NCI-H187 treated with DMSO at 0.1 percent for 48 hours (cell line): Measurements from ENCODE around the gene LTBP1.
"Not testable (repeated sequence)": the region's sequence is repeated elsewhere in the genome, so short reads cannot be mapped to it uniquely, and the experiment has no call there.

Experiments
- DNase-seq: peaks from one replicate; lab custom pipeline; 2025; lab: John Stamatoyannopoulos, UW

The LTBP1 gene

GRCh38 chr2:33430077-33430476 is 483.3 kb downstream of the LTBP1 start:
- no peak for DNase-seq

DNA sequence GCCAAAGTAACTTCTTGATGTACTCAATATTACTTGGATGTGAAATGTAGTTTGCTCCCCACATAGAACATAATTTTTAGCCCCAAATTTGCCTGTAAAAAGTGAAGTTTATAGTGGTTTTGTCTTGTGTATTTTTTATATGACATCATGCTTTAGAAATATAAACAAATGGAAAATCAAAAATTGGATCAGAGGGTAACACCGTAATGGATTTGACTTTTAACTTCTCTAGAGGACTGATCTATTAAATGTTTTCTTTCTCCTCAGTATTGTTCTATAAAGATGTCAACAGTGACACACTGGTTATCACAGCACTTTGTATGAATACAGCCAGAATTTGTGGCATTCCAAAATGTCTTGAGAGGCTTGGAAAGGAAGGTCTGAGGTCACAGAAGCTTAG is 484.1 kb downstream of the LTBP1 start:
- DNase-seq, result no peak

GRCh38 chr2:33432871-33433270 is 486.1 kb downstream of the LTBP1 start:
- DNase-seq, result no peak

DNA sequence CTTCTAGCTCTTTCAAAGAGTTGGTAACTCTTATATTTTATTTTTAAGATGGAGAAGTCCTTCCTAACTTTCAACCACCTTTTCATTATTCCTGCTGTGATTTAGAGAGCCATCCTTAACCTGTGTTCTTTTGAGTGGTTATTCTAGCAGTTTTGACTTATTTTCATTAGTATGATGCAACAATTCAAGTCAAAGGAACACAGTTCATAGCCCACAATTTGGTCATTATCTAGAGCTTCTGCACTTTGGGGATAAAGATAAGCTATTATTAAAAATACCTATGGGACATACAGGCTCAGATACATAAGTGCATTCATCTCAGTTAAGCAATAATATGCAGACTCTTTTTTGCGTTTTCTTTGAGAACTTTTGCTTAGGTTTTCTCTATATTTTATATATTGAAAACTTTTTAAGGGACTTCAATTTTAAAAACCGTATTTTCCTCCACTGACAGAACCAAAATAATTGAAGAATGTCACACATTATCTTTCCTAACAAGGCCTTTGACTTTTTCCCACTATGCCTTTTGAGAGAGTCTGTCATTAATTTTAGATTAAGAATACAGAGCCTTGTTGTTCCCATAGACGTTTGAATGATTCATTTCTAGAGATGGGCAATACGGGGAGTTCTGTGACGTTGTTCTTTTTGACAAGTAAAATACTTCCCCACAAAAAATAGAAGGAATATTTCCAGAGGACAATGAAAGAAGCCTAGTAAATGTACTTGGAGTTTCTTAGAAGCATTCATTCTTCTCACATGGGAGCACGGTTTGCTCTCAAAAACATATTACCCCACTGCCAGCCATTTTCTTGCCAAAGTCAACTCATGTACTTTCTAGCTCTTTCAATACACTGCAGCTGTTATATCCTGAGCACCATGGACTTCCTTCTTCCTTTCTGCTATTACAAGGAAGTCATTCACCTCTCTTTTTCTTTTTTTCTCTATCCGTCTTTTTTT is 486.8 kb downstream of the LTBP1 start:
- DNase-seq, result no peak

DNA sequence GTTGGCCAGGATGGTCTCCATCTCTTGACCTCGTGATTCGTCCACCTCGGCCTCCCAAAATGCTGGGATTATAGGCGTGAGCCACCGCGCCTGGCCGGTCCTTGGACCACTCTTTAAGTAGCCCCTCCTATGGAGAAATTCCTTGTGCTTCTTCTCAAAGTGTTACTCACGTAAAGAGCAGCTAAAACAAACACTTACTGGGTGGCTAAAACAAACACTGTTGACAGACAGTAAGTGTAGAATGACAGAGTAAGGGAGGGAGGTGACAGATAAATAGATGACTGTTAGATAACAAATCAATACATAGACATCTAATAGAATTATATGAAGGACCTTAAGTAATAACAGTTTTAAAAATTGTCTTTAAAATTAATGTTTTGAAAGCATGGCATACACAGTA is 488.8 kb downstream of the LTBP1 start:
- no peak for DNase-seq

DNA sequence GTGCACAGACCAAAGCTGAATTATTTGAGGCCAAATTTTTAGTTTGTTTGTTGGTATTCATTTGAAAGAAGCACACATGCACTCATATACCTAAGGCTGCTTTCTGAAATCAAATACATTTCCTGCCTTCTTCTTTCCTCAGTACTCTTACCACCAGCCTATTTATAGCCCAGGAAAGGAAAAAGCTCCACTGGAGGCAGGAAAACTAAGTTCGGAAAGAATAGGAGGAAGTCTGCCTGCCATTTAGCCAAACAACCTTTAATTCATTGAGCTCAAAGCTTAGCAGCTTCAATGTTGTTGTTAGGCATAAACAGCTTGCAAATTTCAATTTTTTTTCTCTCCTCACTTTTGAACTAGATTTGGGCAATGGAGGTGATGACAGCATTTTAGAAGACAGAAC is 489.3 kb downstream of the LTBP1 start:
- DNase-seq, result no peak

DNA sequence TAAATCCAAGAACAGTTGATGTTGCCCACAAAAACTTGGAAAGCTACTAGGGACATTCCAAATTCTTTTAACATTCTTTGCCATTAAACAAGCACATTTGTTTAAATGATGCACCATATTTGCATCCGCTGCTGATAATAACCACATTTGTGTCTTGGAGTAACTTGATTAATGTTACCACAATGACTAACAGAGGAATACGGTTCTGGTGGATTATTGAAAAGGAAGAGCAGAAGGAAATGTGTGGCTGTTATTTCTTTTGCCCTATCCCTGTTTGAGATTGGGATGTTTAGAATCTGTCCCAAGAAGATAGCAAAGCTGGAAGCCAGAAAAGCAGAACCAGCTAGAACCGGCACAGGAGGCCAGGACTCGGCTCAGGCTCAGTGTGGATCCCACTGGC is 490.5 kb downstream of the LTBP1 start:
- no peak for DNase-seq

- DNase-seq, result no peak
Observed at GRCh38 chr2:33437815-33438214, 491.1 kb downstream of the LTBP1 start.

- DNase-seq, result peak; percentile 5
Observed at GRCh38 chr2:33441235-33441810, 494.6 kb downstream of the LTBP1 start.

DNA sequence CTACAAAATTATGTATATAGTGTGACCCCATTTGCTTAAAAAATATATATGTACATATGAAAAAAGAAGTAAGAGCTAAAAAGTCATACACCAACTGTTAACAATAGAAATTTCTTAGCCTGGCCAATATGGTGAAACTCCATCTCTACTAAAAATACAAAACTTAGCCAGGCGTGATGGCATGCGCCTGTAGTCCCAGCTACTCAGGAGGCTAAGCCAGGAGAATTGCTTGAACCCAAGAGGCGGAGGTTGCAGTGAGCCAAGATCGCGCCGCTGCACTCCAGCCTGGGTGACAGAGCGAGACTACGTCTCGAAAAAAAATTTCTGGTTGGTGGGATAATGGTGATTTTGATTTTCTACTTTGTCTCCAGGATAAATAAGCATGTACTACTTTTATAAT is 495.3 kb downstream of the LTBP1 start:
- DNase-seq, result not testable (repeated sequence)

- DNase-seq, result no peak
Observed at GRCh38 chr2:33442528-33443079, 495.9 kb downstream of the LTBP1 start.

DNA sequence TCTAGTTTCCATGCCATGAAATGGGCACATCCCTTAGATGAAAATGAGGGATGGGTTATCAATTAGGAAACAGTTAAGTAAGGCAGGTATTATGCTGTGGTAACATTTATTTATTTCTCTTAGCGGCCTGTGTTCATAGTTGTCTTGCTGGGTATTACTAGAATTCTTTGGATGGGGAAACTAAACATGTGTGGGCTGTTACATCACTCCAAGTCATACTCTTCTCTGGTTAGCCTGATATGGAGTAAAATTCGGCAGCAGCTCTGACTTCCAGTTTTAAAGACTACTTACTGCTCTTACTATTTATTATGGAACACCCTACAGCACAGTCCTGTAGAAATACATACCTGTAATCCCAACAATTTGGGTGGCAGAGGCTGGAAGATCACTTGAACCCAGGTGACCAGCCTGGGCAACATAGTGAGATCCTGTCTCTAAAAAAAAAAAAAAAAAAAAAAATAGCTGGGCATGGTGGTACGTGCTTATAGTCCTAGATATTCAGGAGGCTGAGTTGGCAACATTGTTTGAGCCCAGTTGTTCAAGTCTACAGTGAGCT is 496.6 kb downstream of the LTBP1 start:
- DNase-seq, result no peak

DNA sequence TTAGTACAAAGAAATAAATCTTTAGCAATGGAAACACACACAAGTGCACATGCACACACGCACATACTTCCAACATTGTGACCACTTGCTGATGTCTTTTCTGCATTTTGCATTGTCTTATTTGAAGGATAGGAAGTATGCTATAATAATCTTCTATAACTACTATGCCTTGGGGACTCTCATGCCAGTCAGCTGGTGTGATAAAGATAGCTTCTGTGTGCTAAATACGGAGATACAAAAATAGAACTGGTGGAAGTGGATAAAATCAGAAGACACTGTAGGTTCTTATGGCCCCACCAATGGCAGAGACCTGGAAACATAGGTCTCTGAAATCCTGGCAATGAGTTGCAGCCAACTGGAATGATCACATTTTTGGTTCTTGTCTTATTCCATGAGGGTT is 498.2 kb downstream of the LTBP1 start:
- no peak for DNase-seq

- DNase-seq, result no peak
Observed at GRCh38 chr2:33448220-33448899, 501.6 kb downstream of the LTBP1 start.
